HCT116 (cell line): ENCODE results near the gene LACC1.

ENCODE experiments used
- ATF3 ChIP-seq: IDR thresholded peaks from 2 replicates; pipeline ENCODE4 v1.6.1; 2012
- CBX3 ChIP-seq: IDR thresholded peaks from 2 replicates; pipeline ENCODE4 v1.6.1; 2012; ENCODE audit warnings: low read depth
- CEBPB ChIP-seq: IDR thresholded peaks from 2 replicates; pipeline ENCODE4 v1.6.1; 2012; ENCODE audit warnings: low read depth
- CTCF ChIP-seq, 3 experiments: fragments of 200-600 bp in 1 of 3; sonication (generic) in 1 of 3; IDR thresholded peaks in 2 of 3; conservative IDR thresholded peaks in 1 of 3; 2 replicates each; pipeline ENCODE4 v1.5.1; 2012 to 2017; ENCODE audit warnings: low read depth in 2 of 3, low read length in 2 of 3, antibody characterized with exemption in 1 of 3, borderline replicate concordance in 1 of 3, control low read depth in 1 of 3, mild to moderate bottlenecking in 1 of 3, mixed read lengths in 1 of 3, mixed run types in 1 of 3, moderate library complexity in 1 of 3; ENCODE audit not compliant: insufficient read depth in 1 of 3
- ELF1 ChIP-seq: IDR thresholded peaks from 2 replicates; pipeline ENCODE4 v1.6.1; 2012; ENCODE audit warnings: low read depth, borderline replicate concordance
- EZH2 ChIP-seq: fragments of 200-600 bp; sonication (generic); IDR thresholded peaks from 2 replicates; pipeline ENCODE4 v1.6.1; 2017; ENCODE audit warnings: antibody characterized with exemption, mixed run types
- EZH2phosphoT487 ChIP-seq: fragments of 200-600 bp; IDR thresholded peaks from 2 replicates; pipeline ENCODE4 v1.6.1; 2018; ENCODE audit warnings: antibody characterized with exemption, borderline replicate concordance
- POLR2A ChIP-seq: IDR thresholded peaks from 2 replicates; pipeline ENCODE4 v1.7.0; 2011; ENCODE audit warnings: borderline replicate concordance; ENCODE audit not compliant: insufficient read depth, insufficient read length; ENCODE audit errors: extremely low read depth
- RAD21 ChIP-seq: IDR thresholded peaks from 2 replicates; pipeline ENCODE4 v1.6.1; 2012; ENCODE audit warnings: low read depth, mild to moderate bottlenecking
- SP1 ChIP-seq: IDR thresholded peaks from 2 replicates; pipeline ENCODE4 v1.6.1; 2012; ENCODE audit warnings: low read depth
- ZFX ChIP-seq: fragments of 450-650 bp; IDR thresholded peaks from 2 replicates; pipeline ENCODE4 v1.6.1; 2017

- no peak for TF ChIP-seq EZH2
- no peak for TF ChIP-seq CTCF (IDR thresholded peaks at IDR 0.05 in 2 of 3, conservative IDR thresholded peaks at IDR 0.05 in 1 of 3; ENCODE audit: borderline replicate concordance in 1 of 3, insufficient read depth in 1 of 3, low read depth in 2 of 3, low read length in 2 of 3)
- no peak for TF ChIP-seq POLR2A
- TF ChIP-seq CEBPB = no peak
- TF ChIP-seq ELF1 = no peak
- no peak for TF ChIP-seq ATF3
- TF ChIP-seq RAD21 = no peak
- no peak for TF ChIP-seq SP1
- no peak for TF ChIP-seq EZH2phosphoT487
- no peak for TF ChIP-seq CBX3
- no peak for TF ChIP-seq ZFX
These were observed 1.9 kb upstream of the LACC1 start for GRCh38 chr13:43877766-43878165.
